ENCODE results near the gene MYCL. TPM values are rescaled to one million over a fixed set of nuclear protein-coding genes. Genes with fewer than 3 reads are reported as not detected.
A peak's percentile ranks its signal among the peaks of the same experiment; 100 is the strongest.

The MYCL gene
- polyA plus RNA-seq, 3 donors: 24.8 to 84.0 (median 74.7) TPM

DNA sequence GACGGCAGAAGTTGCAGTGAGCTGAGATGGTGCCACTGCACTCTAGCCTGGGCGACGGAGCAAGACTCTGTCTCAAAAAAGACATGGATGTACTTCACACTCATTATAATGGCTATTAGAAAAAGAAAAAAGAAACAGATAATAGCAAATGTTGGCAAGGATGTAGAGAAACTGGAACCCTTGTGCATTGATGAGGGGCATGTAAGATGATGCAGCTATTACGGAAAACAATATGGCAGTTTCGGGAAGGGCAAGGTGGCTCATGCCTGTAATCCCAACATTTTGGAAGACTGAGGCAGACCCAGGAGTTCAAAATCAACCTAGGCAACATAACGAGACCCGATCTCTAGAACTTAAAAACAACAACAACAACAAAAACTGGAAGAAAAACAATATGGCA is 40.7 kb downstream of the MYCL start:
- H3K27me3 ChIP-seq (ENCODE audit: control insufficient read depth in 2 of 2, insufficient read depth in 2 of 2, low read length in 2 of 2): no peaks in the 10 kb centered on the region
- H3K9ac ChIP-seq (ENCODE audit: insufficient read depth, low read length, poor library complexity, severe bottlenecking): no peak overlapping the region
- H3K4me3 Mint-ChIP-seq: no peak overlapping the region
- peaks cover 9% of the 10 kb centered on the region for H4K20me1 ChIP-seq (ENCODE audit: insufficient read depth, low read length)
- no peak overlapping the region for H3K4me2 ChIP-seq (replicated peaks; ENCODE audit: extremely low read depth, low read length, poor library complexity, severe bottlenecking)
- WGBS (ENCODE audit: insufficient coverage): no CpG with 5 or more reads among the region's 7 CpGs
- peaks cover 0 to 3% (median 0%) of the 10 kb centered on the region in 7 donors for H3K9me3 Mint-ChIP-seq
- DNase-seq: no peak
- no peak overlapping the region for H2AFZ ChIP-seq (ENCODE audit: insufficient read depth, low read depth, low read length, poor library complexity, severe bottlenecking)
- TF ChIP-seq, protein P1, sequence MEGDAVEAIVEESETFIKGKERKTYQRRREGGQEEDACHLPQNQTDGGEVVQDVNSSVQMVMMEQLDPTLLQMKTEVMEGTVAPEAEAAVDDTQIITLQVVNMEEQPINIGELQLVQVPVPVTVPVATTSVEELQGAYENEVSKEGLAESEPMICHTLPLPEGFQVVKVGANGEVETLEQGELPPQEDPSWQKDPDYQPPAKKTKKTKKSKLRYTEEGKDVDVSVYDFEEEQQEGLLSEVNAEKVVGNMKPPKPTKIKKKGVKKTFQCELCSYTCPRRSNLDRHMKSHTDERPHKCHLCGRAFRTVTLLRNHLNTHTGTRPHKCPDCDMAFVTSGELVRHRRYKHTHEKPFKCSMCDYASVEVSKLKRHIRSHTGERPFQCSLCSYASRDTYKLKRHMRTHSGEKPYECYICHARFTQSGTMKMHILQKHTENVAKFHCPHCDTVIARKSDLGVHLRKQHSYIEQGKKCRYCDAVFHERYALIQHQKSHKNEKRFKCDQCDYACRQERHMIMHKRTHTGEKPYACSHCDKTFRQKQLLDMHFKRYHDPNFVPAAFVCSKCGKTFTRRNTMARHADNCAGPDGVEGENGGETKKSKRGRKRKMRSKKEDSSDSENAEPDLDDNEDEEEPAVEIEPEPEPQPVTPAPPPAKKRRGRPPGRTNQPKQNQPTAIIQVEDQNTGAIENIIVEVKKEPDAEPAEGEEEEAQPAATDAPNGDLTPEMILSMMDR (IDR thresholded peaks at IDR 0.05): no peak
- peaks cover 15 to 18% of the 10 kb centered on the region in 2 donors for H3K36me3 Mint-ChIP-seq
- intact Hi-C loops (cut with micrococcal nuclease): no loop called here
- H3K79me2 ChIP-seq (ENCODE audit: insufficient read depth, low read length): peaks cover 94% of the 10 kb centered on the region
- no peak overlapping the region for H3K27ac ChIP-seq (ENCODE audit: low read depth in 1 of 2, low read length in 2 of 2)
- H3K9me3 ChIP-seq (replicated peaks in 1 of 2; ENCODE audit: control insufficient read depth in 1 of 2, insufficient read depth in 1 of 2, low read length in 2 of 2): no peaks in the 10 kb centered on the region
- peaks cover 3 to 26% of the 10 kb centered on the region in 2 donors for H3K36me3 ChIP-seq (replicated peaks in 1 of 2; ENCODE audit: control insufficient read depth in 1 of 2, insufficient read depth in 2 of 2, low read length in 2 of 2)
- H3K4me1 Mint-ChIP-seq: peaks cover 23% of the 10 kb centered on the region
- peaks cover 9 to 17% of the 10 kb centered on the region in 2 donors for H3K4me1 ChIP-seq (ENCODE audit: control insufficient read depth in 1 of 2, insufficient read depth in 2 of 2, low read length in 2 of 2)
- peak overlapping the region in 1 of 7 donors; percentile 6 for H3K27ac Mint-ChIP-seq
- H3K27me3 Mint-ChIP-seq (ENCODE audit: low read depth in 3 of 3): no peaks in the 10 kb centered on the region
- no peak overlapping the region for H3K4me3 ChIP-seq (replicated peaks in 1 of 3; ENCODE audit: low read depth in 2 of 3, low read length in 3 of 3)

DNA sequence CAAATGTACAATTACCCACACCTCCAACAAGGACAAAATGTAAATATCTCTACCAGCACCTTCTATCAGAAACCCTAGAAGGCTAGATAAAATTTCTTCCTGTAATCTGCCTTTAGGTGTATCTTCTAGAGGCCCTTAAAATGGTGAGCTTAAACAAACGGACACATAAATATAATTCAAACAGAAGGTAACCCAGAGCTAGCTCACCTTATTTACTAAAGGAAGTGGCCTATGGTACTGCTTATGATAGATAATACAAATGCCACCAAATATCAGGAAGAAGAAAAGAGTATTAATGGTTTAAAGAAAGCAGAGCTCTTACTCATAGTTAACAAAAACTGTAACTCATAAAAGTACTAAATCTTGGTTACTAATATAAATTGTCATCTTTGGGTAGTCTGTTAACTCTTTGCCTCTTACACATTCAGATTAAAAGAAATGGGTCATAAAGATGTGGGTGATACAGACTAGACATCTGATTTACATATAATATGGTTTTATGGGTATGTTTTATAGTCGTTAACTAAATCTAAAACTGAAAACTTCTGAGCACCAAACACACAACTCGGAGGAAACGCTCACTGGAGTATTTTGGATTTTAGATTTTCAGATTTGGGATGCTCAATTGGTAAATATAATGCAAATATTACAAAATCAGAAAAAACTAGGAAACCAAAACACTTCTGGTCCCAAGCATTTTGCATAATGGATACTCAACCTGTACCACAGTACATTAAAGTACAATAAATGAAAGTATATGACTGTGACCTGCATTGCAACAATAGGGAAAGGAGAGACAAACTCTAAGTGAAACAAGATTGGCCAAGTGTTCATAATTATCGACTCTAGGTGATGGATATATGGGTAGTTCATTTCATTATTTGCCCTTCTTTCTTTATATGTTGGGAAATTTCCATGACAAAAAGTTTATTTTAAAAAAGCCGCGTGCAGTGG is 41.6 kb downstream of the MYCL start:
- no peak overlapping the region for H3K27ac Mint-ChIP-seq
- peaks cover 85% of the 10 kb centered on the region for H3K79me2 ChIP-seq (ENCODE audit: insufficient read depth, low read length)
- intact Hi-C loops (cut with micrococcal nuclease): no loop called here
- no peak overlapping the region for H3K27ac ChIP-seq (ENCODE audit: low read depth in 1 of 2, low read length in 2 of 2)
- H3K36me3 ChIP-seq (replicated peaks in 1 of 2; ENCODE audit: control insufficient read depth in 1 of 2, insufficient read depth in 2 of 2, low read length in 2 of 2): peaks cover 5 to 34% of the 10 kb centered on the region in 2 donors
- peaks cover 21 to 22% of the 10 kb centered on the region in 2 donors for H3K36me3 Mint-ChIP-seq
- H3K4me2 ChIP-seq (replicated peaks; ENCODE audit: extremely low read depth, low read length, poor library complexity, severe bottlenecking): no peak overlapping the region
- no peaks in the 10 kb centered on the region for H3K27me3 ChIP-seq (ENCODE audit: control insufficient read depth in 2 of 2, insufficient read depth in 2 of 2, low read length in 2 of 2)
- H3K9me3 ChIP-seq (replicated peaks in 1 of 2; ENCODE audit: control insufficient read depth in 1 of 2, insufficient read depth in 1 of 2, low read length in 2 of 2): no peaks in the 10 kb centered on the region
- H2AFZ ChIP-seq (ENCODE audit: insufficient read depth, low read depth, low read length, poor library complexity, severe bottlenecking): no peak overlapping the region
- peaks cover 15% of the 10 kb centered on the region for H3K4me1 Mint-ChIP-seq
- peaks cover 7 to 9% of the 10 kb centered on the region in 2 donors for H3K4me1 ChIP-seq (ENCODE audit: control insufficient read depth in 1 of 2, insufficient read depth in 2 of 2, low read length in 2 of 2)
- peaks cover 6% of the 10 kb centered on the region for H4K20me1 ChIP-seq (ENCODE audit: insufficient read depth, low read length)
- no peak for DNase-seq
- H3K4me3 Mint-ChIP-seq: no peak overlapping the region
- peaks cover 0 to 3% (median 0%) of the 10 kb centered on the region in 7 donors for H3K9me3 Mint-ChIP-seq
- H3K9ac ChIP-seq (ENCODE audit: insufficient read depth, low read length, poor library complexity, severe bottlenecking): no peak overlapping the region
- TF ChIP-seq, protein P1 (IDR thresholded peaks at IDR 0.05): no peak
- 100% methylated on average over 1 of the region's 7 CpGs for WGBS (ENCODE audit: insufficient coverage)
- H3K4me3 ChIP-seq (replicated peaks in 1 of 3; ENCODE audit: low read depth in 2 of 3, low read length in 3 of 3): no peak overlapping the region
- no peaks in the 10 kb centered on the region for H3K27me3 Mint-ChIP-seq (ENCODE audit: low read depth in 3 of 3)
